ENCODE results near the gene GCC1.

Gene GCC1

DNA sequence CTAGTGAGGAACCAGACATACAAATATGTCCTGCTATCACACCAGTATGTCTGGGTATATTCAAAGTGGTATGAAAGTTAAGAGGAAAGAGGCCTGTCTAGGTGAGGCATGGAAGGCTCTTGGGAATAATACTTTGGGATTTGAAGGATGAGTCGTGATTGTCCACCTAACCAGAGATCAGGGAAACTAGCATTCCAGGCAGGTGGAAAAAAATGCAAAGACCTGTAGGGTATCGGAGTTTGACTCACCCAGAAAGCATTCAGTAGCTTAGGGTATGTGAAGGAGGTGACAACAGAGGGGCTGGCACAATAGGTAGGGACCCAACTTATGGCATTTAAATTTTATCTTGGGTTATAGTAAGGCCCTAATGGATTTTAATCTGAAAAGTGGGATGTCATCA lies 950 bp upstream of the GCC1 start:
- H3K27me3 ChIP-seq (ENCODE audit: insufficient read depth, poor library complexity, severe bottlenecking), result no peaks in the 10 kb centered on the region
- TF ChIP-seq, protein P1, sequence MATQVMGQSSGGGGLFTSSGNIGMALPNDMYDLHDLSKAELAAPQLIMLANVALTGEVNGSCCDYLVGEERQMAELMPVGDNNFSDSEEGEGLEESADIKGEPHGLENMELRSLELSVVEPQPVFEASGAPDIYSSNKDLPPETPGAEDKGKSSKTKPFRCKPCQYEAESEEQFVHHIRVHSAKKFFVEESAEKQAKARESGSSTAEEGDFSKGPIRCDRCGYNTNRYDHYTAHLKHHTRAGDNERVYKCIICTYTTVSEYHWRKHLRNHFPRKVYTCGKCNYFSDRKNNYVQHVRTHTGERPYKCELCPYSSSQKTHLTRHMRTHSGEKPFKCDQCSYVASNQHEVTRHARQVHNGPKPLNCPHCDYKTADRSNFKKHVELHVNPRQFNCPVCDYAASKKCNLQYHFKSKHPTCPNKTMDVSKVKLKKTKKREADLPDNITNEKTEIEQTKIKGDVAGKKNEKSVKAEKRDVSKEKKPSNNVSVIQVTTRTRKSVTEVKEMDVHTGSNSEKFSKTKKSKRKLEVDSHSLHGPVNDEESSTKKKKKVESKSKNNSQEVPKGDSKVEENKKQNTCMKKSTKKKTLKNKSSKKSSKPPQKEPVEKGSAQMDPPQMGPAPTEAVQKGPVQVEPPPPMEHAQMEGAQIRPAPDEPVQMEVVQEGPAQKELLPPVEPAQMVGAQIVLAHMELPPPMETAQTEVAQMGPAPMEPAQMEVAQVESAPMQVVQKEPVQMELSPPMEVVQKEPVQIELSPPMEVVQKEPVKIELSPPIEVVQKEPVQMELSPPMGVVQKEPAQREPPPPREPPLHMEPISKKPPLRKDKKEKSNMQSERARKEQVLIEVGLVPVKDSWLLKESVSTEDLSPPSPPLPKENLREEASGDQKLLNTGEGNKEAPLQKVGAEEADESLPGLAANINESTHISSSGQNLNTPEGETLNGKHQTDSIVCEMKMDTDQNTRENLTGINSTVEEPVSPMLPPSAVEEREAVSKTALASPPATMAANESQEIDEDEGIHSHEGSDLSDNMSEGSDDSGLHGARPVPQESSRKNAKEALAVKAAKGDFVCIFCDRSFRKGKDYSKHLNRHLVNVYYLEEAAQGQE (IDR thresholded peaks at IDR 0.05; ENCODE audit: insufficient replicate concordance, low read depth), result no peak
- TF ChIP-seq SPI1 (IDR thresholded peaks at IDR 0.05; ENCODE audit: borderline replicate concordance, low read depth), result no peak
- TF ChIP-seq POLR2AphosphoS5 (IDR thresholded peaks at IDR 0.05; ENCODE audit: low read depth), result no peak
- TF ChIP-seq GABPA (IDR thresholded peaks at IDR 0.05; ENCODE audit: low read depth), result no peak
- TF ChIP-seq, protein P2, sequence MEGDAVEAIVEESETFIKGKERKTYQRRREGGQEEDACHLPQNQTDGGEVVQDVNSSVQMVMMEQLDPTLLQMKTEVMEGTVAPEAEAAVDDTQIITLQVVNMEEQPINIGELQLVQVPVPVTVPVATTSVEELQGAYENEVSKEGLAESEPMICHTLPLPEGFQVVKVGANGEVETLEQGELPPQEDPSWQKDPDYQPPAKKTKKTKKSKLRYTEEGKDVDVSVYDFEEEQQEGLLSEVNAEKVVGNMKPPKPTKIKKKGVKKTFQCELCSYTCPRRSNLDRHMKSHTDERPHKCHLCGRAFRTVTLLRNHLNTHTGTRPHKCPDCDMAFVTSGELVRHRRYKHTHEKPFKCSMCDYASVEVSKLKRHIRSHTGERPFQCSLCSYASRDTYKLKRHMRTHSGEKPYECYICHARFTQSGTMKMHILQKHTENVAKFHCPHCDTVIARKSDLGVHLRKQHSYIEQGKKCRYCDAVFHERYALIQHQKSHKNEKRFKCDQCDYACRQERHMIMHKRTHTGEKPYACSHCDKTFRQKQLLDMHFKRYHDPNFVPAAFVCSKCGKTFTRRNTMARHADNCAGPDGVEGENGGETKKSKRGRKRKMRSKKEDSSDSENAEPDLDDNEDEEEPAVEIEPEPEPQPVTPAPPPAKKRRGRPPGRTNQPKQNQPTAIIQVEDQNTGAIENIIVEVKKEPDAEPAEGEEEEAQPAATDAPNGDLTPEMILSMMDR (IDR thresholded peaks at IDR 0.05; ENCODE audit: insufficient read depth, low read length), result no peak
- no peak overlapping the region for H3K4me3 ChIP-seq (replicated peaks; ENCODE audit: insufficient read depth, low read length)
- no peak for DNase-seq (ENCODE audit: low read depth in 1 of 2, low spot score in 1 of 2)
- H3K27ac ChIP-seq (replicated peaks), result no peak overlapping the region

DNA sequence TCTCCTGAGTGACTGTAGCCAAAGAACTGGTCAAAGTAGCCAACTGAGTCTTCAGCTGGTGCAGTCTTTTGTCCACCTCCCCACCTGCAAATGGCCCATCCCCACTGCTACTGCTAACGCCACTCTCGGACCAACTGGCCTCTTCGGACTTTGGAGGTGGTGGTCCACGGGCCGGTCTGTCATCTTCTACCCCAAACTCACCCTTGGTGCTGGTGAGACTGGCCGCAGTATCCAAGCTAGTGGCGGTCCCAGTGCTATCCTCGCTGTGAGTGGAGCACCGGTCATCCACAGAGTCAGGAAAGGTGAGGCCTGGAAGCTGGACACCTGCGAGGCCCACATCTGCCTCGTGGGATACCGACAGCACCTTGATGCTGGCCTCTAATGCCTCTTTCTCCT lies 750 bp downstream of the GCC1 start:
- peak overlapping the region; percentile 71 for H3K27ac ChIP-seq (replicated peaks)
- TF ChIP-seq, protein P1 (IDR thresholded peaks at IDR 0.05; ENCODE audit: insufficient replicate concordance, low read depth), result no peak
- no peak for TF ChIP-seq POLR2AphosphoS5 (IDR thresholded peaks at IDR 0.05; ENCODE audit: low read depth)
- TF ChIP-seq SPI1 (IDR thresholded peaks at IDR 0.05; ENCODE audit: borderline replicate concordance, low read depth), result no peak
- TF ChIP-seq GABPA (IDR thresholded peaks at IDR 0.05; ENCODE audit: low read depth), result no peak

DNA sequence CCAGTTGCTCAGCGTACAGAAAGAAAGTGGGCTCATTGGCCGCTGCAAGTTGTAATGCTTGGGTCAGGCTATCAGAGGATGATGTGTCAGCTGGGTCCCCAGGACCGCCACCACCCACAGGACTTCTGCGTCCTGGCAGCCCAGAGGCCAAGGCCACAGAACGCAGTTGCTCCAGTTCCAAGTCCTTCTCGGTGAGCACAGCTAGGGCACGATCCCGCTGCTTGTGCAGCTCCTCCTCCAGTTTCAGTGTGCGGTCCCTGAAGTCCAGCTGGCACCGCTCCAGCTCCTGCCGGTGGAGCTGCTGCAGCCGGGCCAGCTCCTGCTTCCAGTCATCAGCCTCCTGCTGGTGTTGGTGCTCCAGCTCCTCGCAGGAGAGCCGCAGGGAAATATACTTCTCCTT lies 3.0 kb downstream of the GCC1 start:
- Histone ChIP-seq H3K4me3 (replicated peaks; ENCODE audit: insufficient read depth, low read length) (no peak overlapping the region), H3K27me3 (ENCODE audit: insufficient read depth, poor library complexity, severe bottlenecking) (no peaks in the 10 kb centered on the region), H3K27ac (replicated peaks) (no peak overlapping the region)
- no peak for DNase-seq (ENCODE audit: low read depth in 1 of 2, low spot score in 1 of 2)
- TF ChIP-seq, protein P2 (IDR thresholded peaks at IDR 0.05; ENCODE audit: insufficient read depth, low read length), result no peak
- TF ChIP-seq SPI1 (IDR thresholded peaks at IDR 0.05; ENCODE audit: borderline replicate concordance, low read depth) (no peak), POLR2AphosphoS5 (IDR thresholded peaks at IDR 0.05; ENCODE audit: low read depth) (no peak)

More for the DNA sequence above, 750 bp downstream of the GCC1 start:
- peak overlapping the region; percentile 90 for H3K4me3 ChIP-seq (replicated peaks; ENCODE audit: insufficient read depth, low read length)
- H3K27me3 ChIP-seq (ENCODE audit: insufficient read depth, poor library complexity, severe bottlenecking), result no peaks in the 10 kb centered on the region
- no peak for DNase-seq (ENCODE audit: low read depth in 1 of 2, low spot score in 1 of 2)

DNA sequence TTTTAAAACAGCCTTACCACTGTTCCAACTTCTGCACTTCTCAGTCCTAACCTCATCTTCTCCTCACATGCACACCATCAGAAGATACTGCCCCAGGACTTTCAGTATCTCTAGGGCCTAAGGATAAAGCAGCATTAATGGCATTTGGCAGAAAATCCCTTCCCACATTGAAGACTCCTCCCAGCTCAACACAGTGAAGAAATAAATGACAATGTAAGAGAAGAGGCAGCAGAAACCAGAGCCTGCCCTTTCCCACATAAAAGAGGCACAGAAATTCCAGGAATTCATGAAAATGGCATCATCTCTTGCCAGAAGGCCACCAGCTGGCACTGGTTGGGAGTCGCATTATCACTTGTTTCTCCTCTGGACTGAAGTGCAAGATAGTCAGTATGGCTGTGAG lies 3.7 kb downstream of the GCC1 start:
- no peak overlapping the region for H3K4me3 ChIP-seq (replicated peaks; ENCODE audit: insufficient read depth, low read length)

More for the DNA sequence above, 3.7 kb downstream of the GCC1 start:
- no peak overlapping the region for H3K27ac ChIP-seq (replicated peaks)
- DNase-seq (ENCODE audit: low read depth in 1 of 2, low spot score in 1 of 2), result no peak
- no peaks in the 10 kb centered on the region for H3K27me3 ChIP-seq (ENCODE audit: insufficient read depth, poor library complexity, severe bottlenecking)
- TF ChIP-seq SPI1 (IDR thresholded peaks at IDR 0.05; ENCODE audit: borderline replicate concordance, low read depth) (no peak), POLR2AphosphoS5 (IDR thresholded peaks at IDR 0.05; ENCODE audit: low read depth) (no peak), GABPA (IDR thresholded peaks at IDR 0.05; ENCODE audit: low read depth) (no peak)
- TF ChIP-seq, protein P1 (IDR thresholded peaks at IDR 0.05; ENCODE audit: insufficient replicate concordance, low read depth), result no peak
- TF ChIP-seq, protein P2 (IDR thresholded peaks at IDR 0.05; ENCODE audit: insufficient read depth, low read length), result no peak
